ENCODE results near the gene LAGE3. TPM values are rescaled to one million over a fixed set of nuclear protein-coding genes. Genes with fewer than 3 reads are reported as not detected.
A peak's percentile ranks its signal among the peaks of the same experiment; 100 is the strongest.

The LAGE3 gene
- total and polyA plus RNA-seq, 2 of the 13 experiments (the other 11 are each of a cell fraction or from before 2014, with no cell fraction given) = 7.6 to 12.7 TPM

- TF ChIP-seq GABPA (IDR thresholded peaks at IDR 0.05; ENCODE audit: low read depth, low read length) (peak; percentile 46), GABPA (CRISPR knock-in tag; IDR thresholded peaks at IDR 0.05; ENCODE audit: low read depth) (peak; percentile 84), KMT2A (CRISPR knock-in tag; IDR thresholded peaks at IDR 0.05) (no peak), PBX2 (CRISPR knock-in tag; IDR thresholded peaks at IDR 0.05) (no peak), MYPOP (CRISPR knock-in tag; IDR thresholded peaks at IDR 0.05) (0 out of 2 replicates have a peak, but pooled peaks have one; percentile 20), CBX2 (IDR thresholded peaks at IDR 0.05; ENCODE audit: low read depth, low read length) (no peak), CBX2 (CRISPR knock-in tag; IDR thresholded peaks at IDR 0.05; ENCODE audit: low read depth) (no peak)
These were observed 37.0 kb upstream of the LAGE3 start, which contains the start of gene FAM3A (continued) for GRCh38 chrX:154515966-154516655.

- in situ Hi-C loops (cut with HindIII; ENCODE audit: extremely low pct_ligation_motif_present, low pct_unique_long_range_greater_than_20kb) = loop anchor here (5.0 kb wide), 1 partner anchor 33 kb away; no protein-coding TSS in a partner anchor
- H3K9ac ChIP-seq (ENCODE audit: insufficient read depth, low read depth, low read length) = peak overlapping the region; percentile 85
- no peaks in the 10 kb centered on the region for H3K36me3 ChIP-seq (replicated peaks in 1 of 2; ENCODE audit: control insufficient read depth in 1 of 2, insufficient read depth in 2 of 2, low read length in 2 of 2)
- no peaks in the 10 kb centered on the region for H4K20me1 ChIP-seq (ENCODE audit: insufficient read depth, low read length)
- no peak for FAIRE-seq
- no peaks in the 10 kb centered on the region for H3K27me3 ChIP-seq (ENCODE audit: control insufficient read depth in 1 of 2, insufficient read depth in 2 of 2, low read length in 2 of 2)
- H3K4me3 ChIP-seq (replicated peaks in 1 of 3; ENCODE audit: insufficient read depth in 1 of 3, low read depth in 2 of 3, low read length in 3 of 3) = peak overlapping the region; percentile 60 to 78 (median 74); a peak in 5 of 6 replicates
- BruUV-seq (replicated peaks) = TSS peak; percentile 47
- ATAC-seq = no peak
- H3K4me2 ChIP-seq (ENCODE audit: low read depth, low read length) = peak overlapping the region; percentile 80
- ChIA-PET POLR2A (interaction anchor here (1.2 to 3.9 kb wide), 7 partner anchors 12 to 118 kb away, joined by 4 to 34 read pairs (median 11); partner anchors contain the start of genes LAGE3, RPL10, SLC10A3 and TAFAZZIN), CTCF (ENCODE audit: low intra/inter-chr PET ratio, low total read pairs) (no interaction called here)
- intact Hi-C loops (cut with micrococcal nuclease; ENCODE audit: unreplicated experiment) = no loop called here
- H3K9me3 ChIP-seq (ENCODE audit: low read length) = no peaks in the 10 kb centered on the region
- no peak overlapping the region for H2AFZ ChIP-seq (ENCODE audit: low read length)
- DNase-seq (ENCODE audit: low spot score) = no peak
- H3K27ac ChIP-seq (ENCODE audit: extremely low read length, insufficient read depth, low read length) = peak overlapping the region; percentile 68
- WGBS (ENCODE audit: low lambda C conversion rate) = 24% methylated on average over 17 of the region's 34 CpGs
- peaks cover 25% of the 10 kb centered on the region for H3K4me1 ChIP-seq (ENCODE audit: insufficient read depth, low read length)
- no peaks in the 10 kb centered on the region for H3K79me2 ChIP-seq (ENCODE audit: insufficient read depth, low read length)
- TF ChIP-seq CCDC6 (CRISPR knock-in tag; IDR thresholded peaks at IDR 0.05) (no peak), HNF4G (IDR thresholded peaks at IDR 0.05; ENCODE audit: borderline replicate concordance, low read depth, low read length) (no peak), HNF4G (CRISPR knock-in tag; IDR thresholded peaks at IDR 0.05; ENCODE audit: borderline replicate concordance, low read depth) (no peak), CREB1 (IDR thresholded peaks at IDR 0.05) (no peak), CREB1 (CRISPR knock-in tag; IDR thresholded peaks at IDR 0.05) (no peak), HMGXB4 (CRISPR knock-in tag; IDR thresholded peaks at IDR 0.05; ENCODE audit: borderline replicate concordance in 1 of 2, low read depth in 1 of 2) (peak in 1 of 2 experiments; percentile 10; a peak in 1 of 4 replicates), AHR (CRISPR knock-in tag; IDR thresholded peaks at IDR 0.05) (no peak), SUZ12 (IDR thresholded peaks at IDR 0.05; ENCODE audit: low read depth, low read length) (no peak), TGIF2 (CRISPR knock-in tag; IDR thresholded peaks at IDR 0.05) (no peak), ZBTB7B (CRISPR knock-in tag; IDR thresholded peaks at IDR 0.05) (no peak), ZNF44 (CRISPR knock-in tag; IDR thresholded peaks at IDR 0.05) (no peak), ZNF720 (CRISPR knock-in tag; IDR thresholded peaks at IDR 0.05) (no peak), ISX (CRISPR knock-in tag; conservative IDR thresholded peaks at IDR 0.05) (no peak)
These were observed 36.2 kb upstream of the LAGE3 start for GRCh38 chrX:154515090-154515965.
